HG03432 (cell line): ENCODE results near the gene CORIN.
"Not testable (repeated sequence)": the region's sequence is repeated elsewhere in the genome, so short reads cannot be mapped to it uniquely, and the experiment has no call there.

Experiments used
- ATAC-seq: cut with Tn5 transposase; IDR thresholded peaks from one replicate; pipeline ENCODE4 v1.9.1; 2021; ENCODE audit warnings: mild to moderate bottlenecking, moderate library complexity; ENCODE audit not compliant: unreplicated experiment

CORIN gene

GRCh38 chr4:47721892-47722575 lies 115.8 kb downstream of the CORIN start:
- no peak for ATAC-seq

GRCh38 chr4:47721485-47721884 lies 116.4 kb downstream of the CORIN start:
- no peak for ATAC-seq

GRCh38 chr4:47720787-47721186 lies 117.1 kb downstream of the CORIN start:
- no peak for ATAC-seq

GRCh38 chr4:47719576-47719975 lies 118.3 kb downstream of the CORIN start:
- ATAC-seq, result no peak

GRCh38 chr4:47718696-47719095 lies 119.2 kb downstream of the CORIN start:
- ATAC-seq, result no peak

- no peak for ATAC-seq
These were observed 120.7 kb downstream of the CORIN start for GRCh38 chr4:47717188-47717587.

GRCh38 chr4:47715716-47716416 lies 122.0 kb downstream of the CORIN start:
- no peak for ATAC-seq

GRCh38 chr4:47714269-47714668 lies 123.6 kb downstream of the CORIN start:
- no peak for ATAC-seq

GRCh38 chr4:47713129-47713834 lies 124.6 kb downstream of the CORIN start:
- no peak for ATAC-seq

- ATAC-seq, result no peak
These were observed 126.2 kb downstream of the CORIN start for GRCh38 chr4:47711646-47712045.

GRCh38 chr4:47711183-47711582 lies 126.7 kb downstream of the CORIN start:
- no peak for ATAC-seq

- ATAC-seq, result not testable (repeated sequence)
These were observed 131.5 kb downstream of the CORIN start for GRCh38 chr4:47706352-47706751.

GRCh38 chr4:47705326-47705981 lies 132.4 kb downstream of the CORIN start:
- ATAC-seq, result no peak

- peak; percentile 78 for ATAC-seq
These were observed 133.1 kb downstream of the CORIN start for GRCh38 chr4:47704693-47705325.

- ATAC-seq, result no peak
These were observed 133.9 kb downstream of the CORIN start for GRCh38 chr4:47703956-47704355.

- no peak for ATAC-seq
These were observed 134.9 kb downstream of the CORIN start for GRCh38 chr4:47703008-47703407.

GRCh38 chr4:47701286-47701685 lies 136.6 kb downstream of the CORIN start:
- ATAC-seq, result no peak

GRCh38 chr4:47698837-47699236 lies 139.0 kb downstream of the CORIN start:
- ATAC-seq, result no peak

GRCh38 chr4:47696823-47697222 lies 141.0 kb downstream of the CORIN start:
- no peak for ATAC-seq

- no peak for ATAC-seq
These were observed 142.6 kb downstream of the CORIN start for GRCh38 chr4:47695260-47695659.

GRCh38 chr4:47694322-47694721 lies 143.5 kb downstream of the CORIN start:
- ATAC-seq, result no peak
